Heart left ventricle (tissue), 16 donors: Measurements from ENCODE around the gene CENPL. TPM values are rescaled to one million over a fixed set of nuclear protein-coding genes. Genes with fewer than 3 reads are reported as not detected.

Experiments used
- ATAC-seq, 4 donors: fragments of 200-7000 bp; cut with Tn5 transposase; one replicate each; pipeline ENCODE4 v1.9.1; 2020 to 2022; ENCODE audit warnings: moderate library complexity in 4 of 4, mild to moderate bottlenecking in 3 of 4, moderate number of reproducible peaks in 1 of 4
- DNase-seq, 5 donors: peaks; one replicate each; pipeline ENCODE4 v3.0.0-alpha.2; 2020
- H3K27ac ChIP-seq, 12 donors: fragments of 200-600 bp; sonication (generic) in 4 of 12; one replicate each; pipeline versions ENCODE4 v1.5.0 to v1.8.0; 2016 to 2022; ENCODE audit warnings: mild to moderate bottlenecking in 2 of 12
- H3K27me3 ChIP-seq, 9 donors: fragments of 200-600 bp; sonication (generic) in 2 of 9; one replicate each; pipeline versions ENCODE4 v1.5.1 to v1.8.0; 2016 to 2022; ENCODE audit warnings: mild to moderate bottlenecking in 3 of 9
- H3K36me3 ChIP-seq, 9 donors: fragments of 200-600 bp; sonication (generic) in 2 of 9; one replicate each; pipeline versions ENCODE4 v1.5.0 to v1.8.0; 2018 to 2022; ENCODE audit warnings: mild to moderate bottlenecking in 2 of 9
- H3K4me1 ChIP-seq, 12 donors: fragments of 200-600 bp; sonication (generic) in 4 of 12; one replicate each; pipeline versions ENCODE4 v1.5.0 to v1.8.0; 2016 to 2022; ENCODE audit warnings: mild to moderate bottlenecking in 3 of 12
- H3K4me3 ChIP-seq, 12 donors: fragments of 200-600 bp; sonication (generic) in 4 of 12; one replicate each; pipeline versions ENCODE4 v1.5.0 to v1.8.0; 2017 to 2022; ENCODE audit warnings: mild to moderate bottlenecking in 9 of 12, moderate library complexity in 4 of 12
- H3K9me3 ChIP-seq, 12 donors: fragments of 200-600 bp; sonication (generic) in 4 of 12; one replicate each; pipeline versions ENCODE4 v1.5.0 to v1.8.0; 2016 to 2022; ENCODE audit warnings: mild to moderate bottlenecking in 1 of 12
- CTCF ChIP-seq, 12 donors: fragments of 200-600 bp; sonication (generic) in 4 of 12; IDR thresholded peaks; one replicate each; pipeline versions ENCODE4 v1.5.0 to v1.8.0; 2018 to 2022; ENCODE audit warnings: antibody characterized with exemption in 12 of 12, mild to moderate bottlenecking in 5 of 12
- POLR2A ChIP-seq, 2 donors: fragments of 450-650 bp; IDR thresholded peaks; one replicate each; pipeline ENCODE4 v1.6.1; 2017; ENCODE audit warnings: antibody characterized with exemption in 2 of 2, mild to moderate bottlenecking in 2 of 2, moderate library complexity in 2 of 2
- WGBS, 4 donors: extraction: QIAGEN DNeasy Blood & Tissue Kit in 2 of 4; methylation state at CpG; one replicate each; pipeline versions ENCODE4 v1.1.5 to v1.1.7; 2013 to 2018; 5-methylcytosine and 5-hydroxymethylcytosine counted together
- intact Hi-C, 10 donors: fragments of 100-400 bp; cut with DNase I; formaldehyde crosslinking; loops; one replicate each; pipeline versions ENCODE4 v1.11.1 to v1.14.2; 2022
- polyA plus RNA-seq, 2 donors: library from polyadenylated mRNA; stranded (reverse); fragments of 200-250 nt; gene quantifications; one replicate each; pipeline ENCODE4 v1.2.3, GENCODE V29; 2013
- total RNA-seq, 9 donors: library from RNA; depleted of rRNA in 2 of 9; stranded (reverse); fragments of >200 nt in 2 of 9; fragmentation: NEBNext Ultra II Directional in 3 of 9; extraction: Animal tissue kit (Norgen Biotek cat#: 25700) in 3 of 9; gene quantifications; one replicate each; pipeline versions ENCODE4 v1.1.0 to v1.2.4, GENCODE V29; 2016 to 2023
- donor health status: ischemic (EF 13 %, LVEDD 7.1; RV severe dilation, severe dysfunction).
- donor health status: healthy with polysubstance abuse.
- donor health status: DM: no; HTN: yes; CAD: no.
- donor health status: DM: no; HTN: no; CAD: no.
- donor health status: ischemic (EF 25% LVEDD 6.9; RV normal size, moderate dysfunction).
- donor health status: ischemic (EF 25% LVEDD 5.7; RV mildly dilated, moderate dysfunction).
- donor health status: healthy.
- donor health status: DM: yes; HTN: yes; CAD: no.
- donor health status: ischemic (EF 35%, LVEDD 5.7; RV mildly dilated, moderate dysfunction).
- donor health status: nonischemic (EF 11% LVEDD 7.7; RV severe dilation, severe dysfunction).
- donor health status: DM: yes; HTN: yes; CAD: no.
- donor health status: PGD.
- donor health status: ischemic (EF 29% LVEDD 5.4; RV normal size, mild dysfunction).
- donor health status: nonischemic (EF 23%, LVEDD 6.1; RV moderate dilation, normal function).

Gene CENPL
- total and polyA plus RNA-seq, 11 donors = 1.7 to 5.8 (median 3.5) TPM

GRCh38 chr1:173798078-173798477, 26.6 kb downstream of the CENPL start:
- Histone ChIP-seq H3K4me1 (no peaks in the 10 kb centered on the region), H3K27me3 (no peaks in the 10 kb centered on the region), H3K27ac (no peak overlapping the region), H3K9me3 (peaks cover 0 to 9% (median 0%) of the 10 kb centered on the region in 12 donors), H3K4me3 (no peak overlapping the region), H3K36me3 (peaks cover 0 to 25% (median 11%) of the 10 kb centered on the region in 9 donors)
- ATAC-seq (no peak), DNase-seq (no peak)
- TF ChIP-seq CTCF (IDR thresholded peaks at IDR 0.05) (no peak), POLR2A (IDR thresholded peaks at IDR 0.05) (no peak)
- intact Hi-C loops = no loop called here

DNA sequence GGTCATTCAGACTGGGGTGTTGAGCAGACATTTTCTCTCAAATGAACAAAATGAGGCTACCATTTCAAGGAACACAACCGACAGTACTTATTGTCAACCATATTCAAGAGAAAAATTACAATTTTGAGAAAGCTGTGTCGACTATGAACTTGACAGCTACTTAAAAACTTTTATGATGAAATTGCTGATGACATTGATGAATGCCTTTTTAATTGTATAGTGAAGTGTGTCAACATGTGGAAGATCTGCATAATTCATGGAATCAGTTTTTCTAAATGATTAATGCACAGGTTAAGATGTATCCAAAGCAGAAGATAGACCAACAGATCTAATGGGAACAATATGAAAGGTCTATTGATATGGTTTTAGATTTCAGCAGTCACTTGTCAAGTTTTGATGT, 34.8 kb downstream of the CENPL start:
- H3K4me1 ChIP-seq = no peaks in the 10 kb centered on the region
- no peak for TF ChIP-seq POLR2A (IDR thresholded peaks at IDR 0.05)
- no peak for TF ChIP-seq CTCF (IDR thresholded peaks at IDR 0.05)
- H3K27ac ChIP-seq = no peak overlapping the region
- H3K4me3 ChIP-seq = no peak overlapping the region
- DNase-seq = no peak
- peaks cover 0 to 49% (median 30%) of the 10 kb centered on the region in 9 donors for H3K36me3 ChIP-seq
- no peaks in the 10 kb centered on the region for H3K27me3 ChIP-seq
- intact Hi-C loops = no loop called here
- WGBS, 4 donors = 97 to 100% (median 99%) methylated on average over 2 of the region's 2 CpGs
- peaks cover 0 to 1% (median 0%) of the 10 kb centered on the region in 12 donors for H3K9me3 ChIP-seq
- no peak for ATAC-seq

- H3K27ac ChIP-seq = no peak overlapping the region
- H3K4me3 ChIP-seq = no peak overlapping the region
- H3K4me1 ChIP-seq = no peaks in the 10 kb centered on the region
- H3K9me3 ChIP-seq = no peaks in the 10 kb centered on the region
- H3K27me3 ChIP-seq = no peaks in the 10 kb centered on the region
- intact Hi-C loops = no loop called here
- ATAC-seq (no peak), DNase-seq (no peak)
- peaks cover 2 to 90% (median 77%) of the 10 kb centered on the region in 9 donors for H3K36me3 ChIP-seq
- no peak for TF ChIP-seq POLR2A (IDR thresholded peaks at IDR 0.05)
- whole genome bisulfite sequencing, 4 donors = 92 to 96% (median 94%) methylated on average over 7 of the region's 7 CpGs
These were observed 39.7 kb downstream of the CENPL start for GRCh38 chr1:173784997-173785396.

DNA sequence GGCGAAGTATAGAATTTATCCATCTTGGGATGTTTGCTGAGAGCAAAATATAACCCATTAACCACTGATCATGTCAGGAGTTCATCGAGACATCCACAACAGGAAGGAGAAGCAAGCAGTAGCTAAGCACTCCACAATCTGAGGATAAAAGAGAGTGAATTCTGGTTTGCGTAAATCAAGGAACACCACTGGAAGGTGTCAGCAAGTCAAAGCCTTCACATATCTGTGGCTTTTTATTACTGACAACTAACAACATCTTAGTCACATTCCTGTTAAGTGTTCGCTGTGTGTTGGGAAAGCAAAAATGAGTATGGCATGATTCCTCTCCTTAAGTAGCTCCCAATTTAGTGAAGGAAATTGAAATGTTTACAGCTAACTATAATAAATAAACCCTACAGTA, 44.7 kb downstream of the CENPL start:
- intact Hi-C loops = no loop called here
- H3K27me3 ChIP-seq = no peaks in the 10 kb centered on the region
- peaks cover 0 to 12% (median 0%) of the 10 kb centered on the region in 12 donors for H3K9me3 ChIP-seq
- TF ChIP-seq POLR2A (IDR thresholded peaks at IDR 0.05) (no peak), CTCF (IDR thresholded peaks at IDR 0.05) (no peak)
- H3K27ac ChIP-seq = no peak overlapping the region
- WGBS, 4 donors = 92 to 97% (median 96%) methylated on average over 4 of the region's 4 CpGs
- H3K4me3 ChIP-seq = no peak overlapping the region
- H3K4me1 ChIP-seq = no peaks in the 10 kb centered on the region
- ATAC-seq (no peak), DNase-seq (no peak)
- H3K36me3 ChIP-seq = peaks cover 5 to 99% (median 94%) of the 10 kb centered on the region in 9 donors

GRCh38 chr1:173775578-173776226, 49.0 kb downstream of the CENPL start:
- ATAC-seq (no peak), DNase-seq (no peak)
- WGBS, 4 donors = 81 to 83% (median 81%) methylated on average over 5 of the region's 5 CpGs
- H3K4me1 ChIP-seq = no peaks in the 10 kb centered on the region
- H3K4me3 ChIP-seq = no peak overlapping the region
- no peak for TF ChIP-seq POLR2A (IDR thresholded peaks at IDR 0.05)
- TF ChIP-seq CTCF (IDR thresholded peaks at IDR 0.05) = no peak
- peaks cover 2 to 85% (median 67%) of the 10 kb centered on the region in 9 donors for H3K36me3 ChIP-seq
- H3K27ac ChIP-seq = no peak overlapping the region
- H3K27me3 ChIP-seq = no peaks in the 10 kb centered on the region
- H3K9me3 ChIP-seq = peaks cover 0 to 12% (median 0%) of the 10 kb centered on the region in 12 donors
- intact Hi-C loops = no loop called here
